Loucy (cell line): Measurements from ENCODE around the gene FOXL3.

ENCODE experiments used
- H2AFZ ChIP-seq: fragments of 200-600 bp; sonication (generic); 2 replicates; pipeline ENCODE4 v1.6.0; 2016; ENCODE audit warnings: antibody characterized with exemption, mild to moderate bottlenecking, low read length, moderate library complexity
- H3F3A ChIP-seq: fragments of 200-600 bp; 2 replicates; pipeline ENCODE4 v1.6.0; 2016; ENCODE audit warnings: antibody characterized with exemption, low read depth, mild to moderate bottlenecking
- H3K27me3 ChIP-seq: fragments of 200-600 bp; sonication (generic); 2 replicates; pipeline ENCODE4 v1.6.1; 2014; ENCODE audit warnings: low read length, mild to moderate bottlenecking; ENCODE audit not compliant: insufficient read depth, poor library complexity, severe bottlenecking
- H3K36me3 ChIP-seq: fragments of 200-600 bp; sonication (generic); 2 replicates; pipeline ENCODE4 v1.6.1; 2016; ENCODE audit warnings: low read length; ENCODE audit not compliant: insufficient read depth
- H3K4me1 ChIP-seq: fragments of 200-600 bp; sonication (generic); 2 replicates; pipeline ENCODE4 v1.5.1; 2014; ENCODE audit warnings: low read length, mild to moderate bottlenecking; ENCODE audit not compliant: insufficient read depth, poor library complexity, severe bottlenecking
- H3K4me2 ChIP-seq: fragments of 200-600 bp; sonication (generic); 2 replicates; pipeline ENCODE4 v1.6.0; 2014; ENCODE audit warnings: antibody characterized with exemption, low read length, low read depth, mild to moderate bottlenecking; ENCODE audit not compliant: poor library complexity, severe bottlenecking
- H3K4me3 ChIP-seq: fragments of 200-600 bp; sonication (generic); 2 replicates; pipeline ENCODE4 v1.5.1; 2014; ENCODE audit warnings: low read length, mild to moderate bottlenecking, mixed read lengths; ENCODE audit not compliant: poor library complexity, severe bottlenecking
- H3K79me2 ChIP-seq: fragments of 200-600 bp; sonication (generic); 2 replicates; pipeline ENCODE4 v1.6.1; 2014; ENCODE audit warnings: low read length; ENCODE audit not compliant: insufficient read depth
- H3K9ac ChIP-seq: fragments of 200-600 bp; sonication (generic); 2 replicates; pipeline ENCODE4 v1.6.0; 2014; ENCODE audit warnings: mild to moderate bottlenecking, low read depth, low read length, moderate library complexity; ENCODE audit not compliant: poor library complexity, severe bottlenecking
- H3K9me2 ChIP-seq: fragments of 200-600 bp; sonication (generic); replicated peaks from 2 replicates; pipeline ENCODE4 v1.6.1; 2016; ENCODE audit warnings: low read depth, low read length, mixed read lengths
- H3K9me3 ChIP-seq: fragments of 200-600 bp; sonication (generic); 2 replicates; pipeline ENCODE4 v1.6.1; 2014; ENCODE audit warnings: mild to moderate bottlenecking, antibody characterized with exemption, low read length, low read depth; ENCODE audit not compliant: insufficient read depth
- H4K20me1 ChIP-seq: fragments of 200-600 bp; sonication (generic); 2 replicates; pipeline ENCODE4 v1.6.0; 2014; ENCODE audit warnings: antibody characterized with exemption, low read length, mild to moderate bottlenecking; ENCODE audit not compliant: insufficient read depth, poor library complexity, severe bottlenecking
- EZH2phosphoT487 ChIP-seq: fragments of 200-600 bp; IDR thresholded peaks from 2 replicates; pipeline ENCODE4 v1.6.1; 2018; ENCODE audit warnings: antibody characterized with exemption, mild to moderate bottlenecking, moderate library complexity, borderline replicate concordance
- TF ChIP-seq, protein P1 (sequence below): fragments of 200-600 bp; sonication (generic); conservative IDR thresholded peaks from 2 replicates; pipeline ENCODE4 v1.5.1; 2014; ENCODE audit warnings: mild to moderate bottlenecking, antibody characterized with exemption, low read length

The FOXL3 gene

DNA sequence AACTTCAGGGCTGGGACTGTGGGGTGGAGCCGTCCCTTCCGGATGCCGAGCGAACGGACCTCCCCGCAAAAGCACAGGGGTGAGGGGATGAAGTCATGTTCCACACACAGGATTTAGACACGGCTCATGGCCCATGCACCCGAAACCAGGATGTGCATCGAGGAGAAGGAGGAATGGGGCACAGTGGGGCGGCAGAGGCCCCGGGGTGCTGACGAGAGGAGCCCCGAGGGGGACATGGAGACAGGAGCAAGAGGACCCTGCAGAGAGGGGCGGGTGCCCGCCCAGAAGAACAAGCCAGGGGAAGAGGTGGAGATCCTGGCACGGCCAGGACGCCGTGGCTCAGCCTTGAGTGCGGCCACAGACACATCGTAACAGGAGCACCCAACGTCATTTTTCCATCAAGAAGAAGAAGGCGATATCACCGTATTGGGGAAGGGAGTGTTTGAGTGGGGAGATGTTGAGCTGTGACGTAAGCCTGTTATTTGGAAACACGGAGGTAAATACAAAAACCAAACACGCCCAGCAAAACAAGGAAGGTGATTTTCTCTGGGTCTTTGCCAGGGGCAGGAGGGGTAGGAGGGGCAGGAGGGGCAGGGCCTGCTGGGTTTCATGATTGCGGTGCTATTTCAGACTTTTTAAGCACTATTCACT, 25.3 kb upstream of the FOXL3 start:
- no peak overlapping the region for H3K4me2 ChIP-seq
- H3K9me2 ChIP-seq = no peaks in the 10 kb centered on the region
- H3K4me3 ChIP-seq = no peak overlapping the region
- no peaks in the 10 kb centered on the region for H3F3A ChIP-seq
- peaks cover 28% of the 10 kb centered on the region; the same call in 1 of the 2 replicates for H3K9me3 ChIP-seq
- no peaks in the 10 kb centered on the region for H4K20me1 ChIP-seq
- no peaks in the 10 kb centered on the region for H3K36me3 ChIP-seq
- no peak for TF ChIP-seq EZH2phosphoT487
- TF ChIP-seq, protein P1, sequence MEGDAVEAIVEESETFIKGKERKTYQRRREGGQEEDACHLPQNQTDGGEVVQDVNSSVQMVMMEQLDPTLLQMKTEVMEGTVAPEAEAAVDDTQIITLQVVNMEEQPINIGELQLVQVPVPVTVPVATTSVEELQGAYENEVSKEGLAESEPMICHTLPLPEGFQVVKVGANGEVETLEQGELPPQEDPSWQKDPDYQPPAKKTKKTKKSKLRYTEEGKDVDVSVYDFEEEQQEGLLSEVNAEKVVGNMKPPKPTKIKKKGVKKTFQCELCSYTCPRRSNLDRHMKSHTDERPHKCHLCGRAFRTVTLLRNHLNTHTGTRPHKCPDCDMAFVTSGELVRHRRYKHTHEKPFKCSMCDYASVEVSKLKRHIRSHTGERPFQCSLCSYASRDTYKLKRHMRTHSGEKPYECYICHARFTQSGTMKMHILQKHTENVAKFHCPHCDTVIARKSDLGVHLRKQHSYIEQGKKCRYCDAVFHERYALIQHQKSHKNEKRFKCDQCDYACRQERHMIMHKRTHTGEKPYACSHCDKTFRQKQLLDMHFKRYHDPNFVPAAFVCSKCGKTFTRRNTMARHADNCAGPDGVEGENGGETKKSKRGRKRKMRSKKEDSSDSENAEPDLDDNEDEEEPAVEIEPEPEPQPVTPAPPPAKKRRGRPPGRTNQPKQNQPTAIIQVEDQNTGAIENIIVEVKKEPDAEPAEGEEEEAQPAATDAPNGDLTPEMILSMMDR = no peak
- no peaks in the 10 kb centered on the region for H3K4me1 ChIP-seq
- no peak overlapping the region for H2AFZ ChIP-seq
- no peaks in the 10 kb centered on the region for H3K27me3 ChIP-seq
- H3K79me2 ChIP-seq = no peaks in the 10 kb centered on the region
- no peak overlapping the region for H3K9ac ChIP-seq

DNA sequence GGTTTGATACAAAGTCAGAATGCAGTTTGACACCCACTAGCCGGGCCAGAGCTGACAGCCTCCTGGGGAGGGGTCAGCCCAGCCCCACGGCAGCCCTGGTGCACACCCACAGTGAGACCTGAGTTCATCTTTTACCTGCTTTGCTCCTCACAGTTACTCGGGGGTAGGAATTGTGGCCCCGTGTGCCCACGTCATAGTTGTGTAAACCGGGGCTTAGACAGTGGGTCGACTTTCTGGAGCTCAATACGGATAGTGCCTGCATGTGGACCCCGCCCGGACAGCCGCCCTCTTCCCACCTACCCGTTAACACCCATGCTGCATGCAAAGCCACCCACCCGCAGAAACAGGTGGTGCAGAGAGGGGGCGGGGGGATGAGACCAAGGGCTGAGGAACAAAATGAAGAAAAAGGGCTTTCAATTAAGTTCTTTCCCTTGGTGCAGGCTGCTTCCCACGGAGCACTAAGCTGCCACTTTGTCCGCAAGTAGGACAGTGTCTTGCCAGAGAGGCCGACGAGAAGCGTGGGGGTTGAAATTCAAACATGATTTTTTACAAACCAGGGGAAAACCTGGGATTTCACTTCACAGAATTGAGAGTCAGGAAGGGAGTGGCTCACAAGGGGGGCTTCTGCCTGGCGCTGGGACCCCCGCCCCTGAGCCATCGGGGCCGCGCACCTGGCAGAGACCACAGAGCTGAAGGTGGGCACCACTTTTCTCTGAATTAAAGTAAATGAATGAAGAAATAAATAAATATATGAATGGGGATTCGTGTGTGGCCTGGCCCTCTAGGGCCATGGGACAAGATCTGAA, 24.6 kb upstream of the FOXL3 start:
- Histone ChIP-seq H3K27me3 (no peaks in the 10 kb centered on the region), H2AFZ (no peak overlapping the region), H3K9ac (no peak overlapping the region), H3K4me2 (no peak overlapping the region), H3K9me2 (no peaks in the 10 kb centered on the region), H3K79me2 (no peaks in the 10 kb centered on the region), H4K20me1 (no peaks in the 10 kb centered on the region), H3K4me1 (no peaks in the 10 kb centered on the region), H3K36me3 (no peaks in the 10 kb centered on the region), H3K9me3 (peaks cover 23% of the 10 kb centered on the region; the same call in 1 of the 2 replicates), H3F3A (no peaks in the 10 kb centered on the region), H3K4me3 (no peak overlapping the region)
- TF ChIP-seq EZH2phosphoT487 = no peak
- TF ChIP-seq, protein P1 = no peak

DNA sequence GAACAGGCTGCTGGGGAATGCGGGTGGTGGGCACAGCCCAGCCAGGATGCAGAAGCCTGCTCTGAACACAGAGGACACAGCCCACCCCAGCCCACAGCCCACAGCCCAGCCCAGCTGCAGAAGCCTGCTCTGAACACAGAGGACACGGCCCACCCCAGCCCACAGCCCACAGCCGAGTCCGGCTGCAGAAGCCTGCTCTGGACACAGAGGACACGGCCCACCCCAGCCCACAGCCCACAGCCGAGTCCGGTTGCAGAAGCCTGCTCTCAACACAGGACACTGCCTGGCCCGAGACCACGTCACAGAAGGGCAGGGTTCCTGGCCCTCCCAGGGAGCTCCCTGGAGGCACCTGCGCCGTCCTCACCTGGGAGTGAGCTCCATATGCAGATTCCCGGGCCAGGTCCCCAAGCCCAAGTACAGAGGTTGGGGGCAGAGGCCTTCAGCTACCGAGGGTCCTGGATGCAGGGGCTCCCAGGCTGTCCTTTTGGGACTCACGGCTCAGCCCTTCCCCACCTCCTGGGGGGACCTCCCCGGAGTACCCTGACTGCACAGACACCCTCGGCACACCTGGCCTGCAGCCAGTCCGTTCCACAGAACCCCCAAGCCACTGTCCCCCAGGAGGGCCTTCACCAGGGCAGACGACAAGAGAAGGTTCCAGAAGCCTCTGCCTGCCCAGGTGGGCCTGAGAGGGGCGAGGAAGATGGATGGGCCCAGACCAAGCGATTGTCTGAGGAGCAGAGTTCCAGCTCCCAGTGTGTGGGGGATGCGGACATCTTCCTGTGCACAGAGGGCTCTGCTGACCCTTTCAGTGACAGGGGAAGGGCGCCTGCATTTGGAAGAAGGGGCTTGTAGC, 23.7 kb upstream of the FOXL3 start:
- Histone ChIP-seq H3K9me2 (no peaks in the 10 kb centered on the region), H3K79me2 (no peaks in the 10 kb centered on the region), H3K4me3 (no peak overlapping the region), H3K4me1 (no peaks in the 10 kb centered on the region), H3K9ac (no peak overlapping the region), H4K20me1 (no peaks in the 10 kb centered on the region), H2AFZ (no peak overlapping the region), H3K36me3 (no peaks in the 10 kb centered on the region), H3K4me2 (no peak overlapping the region), H3K9me3 (peaks cover 18% of the 10 kb centered on the region; the same call in 1 of the 2 replicates), H3K27me3 (no peaks in the 10 kb centered on the region), H3F3A (no peaks in the 10 kb centered on the region)
- TF ChIP-seq EZH2phosphoT487 = no peak
- TF ChIP-seq, protein P1 = no peak
